Upper lobe of left lung (tissue), 6 donors: ENCODE data around the gene CRKL. TPM values are rescaled to one million over a fixed set of nuclear protein-coding genes. Genes with fewer than 3 reads are reported as not detected.
"Not testable (repeated sequence)": the region's sequence is repeated elsewhere in the genome, so short reads cannot be mapped to it uniquely, and the experiment has no call there.

Experiments
- ATAC-seq, 2 donors: fragments of 200-7000 bp; cut with Tn5 transposase; one replicate each; pipeline ENCODE4 v1.9.1; 2022; ENCODE audit warnings: mild to moderate bottlenecking in 2 of 2, moderate library complexity in 2 of 2; ENCODE audit not compliant: low FRiP score in 2 of 2
- DNase-seq, 2 donors: peaks; one replicate each; pipeline ENCODE4 v3.0.0-alpha.2; 2019 to 2020
- H3K27ac ChIP-seq, 4 donors: fragments of 200-600 bp; sonication (generic); one replicate each; pipeline ENCODE4 v1.5.1; 2016 to 2019
- H3K27me3 ChIP-seq, 4 donors: fragments of 200-600 bp; sonication (generic); one replicate each; pipeline ENCODE4 v1.5.1; 2017 to 2019
- H3K36me3 ChIP-seq, 4 donors: fragments of 200-600 bp; sonication (generic); one replicate each; pipeline ENCODE4 v1.5.1; 2016 to 2019
- H3K4me1 ChIP-seq, 4 donors: fragments of 200-600 bp; sonication (generic); one replicate each; pipeline ENCODE4 v1.5.1; 2018 to 2019
- H3K4me3 ChIP-seq, 4 donors: fragments of 200-600 bp; sonication (generic); one replicate each; pipeline ENCODE4 v1.5.1; 2017 to 2019; ENCODE audit warnings: mild to moderate bottlenecking in 2 of 4, moderate library complexity in 1 of 4
- H3K9me3 ChIP-seq, 4 donors: fragments of 200-600 bp; sonication (generic); one replicate each; pipeline ENCODE4 v1.5.1; 2018 to 2019
- CTCF ChIP-seq, 6 experiments: fragments of 450-650 bp in 4 of 6; fragments of 200-600 bp in 2 of 6; sonication (generic) in 2 of 6; IDR thresholded peaks; one replicate each; pipeline ENCODE4 v1.5.1; 2016 to 2019; ENCODE audit warnings: antibody characterized with exemption in 6 of 6
- EP300 ChIP-seq, 4 donors: sonication (generic); formaldehyde crosslinking; IDR thresholded peaks; one replicate each; pipeline ENCODE4 v1.5.1; 2017; ENCODE audit warnings: antibody characterized with exemption in 4 of 4, control low read depth in 2 of 4
- POLR2A ChIP-seq, 4 donors: fragments of 450-650 bp; IDR thresholded peaks; one replicate each; pipeline ENCODE4 v1.5.1; 2016 to 2017; ENCODE audit warnings: antibody characterized with exemption in 4 of 4, mild to moderate bottlenecking in 2 of 4
- POLR2AphosphoS5 ChIP-seq, 2 donors: sonication (generic); formaldehyde crosslinking; IDR thresholded peaks; one replicate each; pipeline ENCODE4 v1.5.1; 2017; ENCODE audit warnings: antibody characterized with exemption in 2 of 2
- WGBS, 2 donors: methylation state at CpG; one replicate each; pipeline ENCODE4 v1.1.5; 2017 to 2018; 5-methylcytosine and 5-hydroxymethylcytosine counted together
- total RNA-seq, 6 donors: library from RNA; depleted of rRNA in 4 of 6; stranded (reverse); fragments of >200 nt in 4 of 6; gene quantifications; one replicate each; pipeline versions ENCODE4 v1.1.0 to v1.2.1, GENCODE V29; 2016 to 2021
- donor health status: DM: no; HTN: no; CAD: no; lungs with moderate emphysema.
- donor health status: DM: no; HTN: yes; CAD: no; lungs with severe emphysema.

CRKL gene
- total RNA-seq, 6 donors from 2014 or later, result 35.6 to 65.4 (median 53.4) TPM

DNA sequence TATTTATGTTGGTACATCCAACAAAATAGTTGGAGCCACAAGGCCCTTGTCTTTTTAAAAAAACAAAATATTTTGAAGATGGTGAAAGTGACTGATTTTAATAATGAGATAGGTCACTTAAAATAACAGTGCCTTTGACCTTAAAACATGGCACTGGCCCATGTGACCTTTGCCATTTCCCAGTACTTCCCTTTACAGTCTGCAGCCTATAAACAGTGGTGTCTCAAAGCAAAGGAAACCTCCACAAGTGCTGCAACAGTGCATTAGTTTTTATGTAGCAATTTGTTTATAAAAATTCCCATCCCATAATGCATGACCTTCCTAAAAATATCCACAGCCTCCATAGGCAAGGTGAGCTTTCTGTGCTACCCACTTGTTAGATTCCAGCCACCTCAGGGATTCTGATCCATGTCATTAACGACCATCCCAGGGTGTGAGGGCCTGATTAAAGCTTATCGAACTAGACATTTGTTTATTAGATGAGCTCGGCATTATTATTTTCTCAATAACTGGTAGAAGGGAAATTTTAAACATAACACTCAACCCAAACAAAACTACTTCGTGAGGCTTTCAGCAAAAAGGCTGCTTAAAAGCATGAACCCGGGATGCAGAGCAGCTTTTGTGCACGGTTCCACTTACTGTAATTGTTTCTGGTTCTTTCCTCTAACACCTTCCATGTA, 28.0 kb upstream of the CRKL start:
- TF ChIP-seq CTCF (IDR thresholded peaks at IDR 0.05) (no peak), EP300 (IDR thresholded peaks at IDR 0.05) (no peak), POLR2A (IDR thresholded peaks at IDR 0.05) (no peak), POLR2AphosphoS5 (IDR thresholded peaks at IDR 0.05) (no peak)
- no peak for DNase-seq
- H3K27me3 ChIP-seq, result no peaks in the 10 kb centered on the region
- H3K27ac ChIP-seq, result no peak overlapping the region
- no peaks in the 10 kb centered on the region for H3K9me3 ChIP-seq
- H3K4me1 ChIP-seq, result peaks cover 0 to 8% (median 6%) of the 10 kb centered on the region in 4 donors
- 81 to 85% methylated on average over 6 of the region's 6 CpGs for WGBS, 2 donors
- H3K36me3 ChIP-seq, result peaks cover 12 to 49% (median 33%) of the 10 kb centered on the region in 4 donors
- no peak overlapping the region for H3K4me3 ChIP-seq
- no peak for ATAC-seq

DNA sequence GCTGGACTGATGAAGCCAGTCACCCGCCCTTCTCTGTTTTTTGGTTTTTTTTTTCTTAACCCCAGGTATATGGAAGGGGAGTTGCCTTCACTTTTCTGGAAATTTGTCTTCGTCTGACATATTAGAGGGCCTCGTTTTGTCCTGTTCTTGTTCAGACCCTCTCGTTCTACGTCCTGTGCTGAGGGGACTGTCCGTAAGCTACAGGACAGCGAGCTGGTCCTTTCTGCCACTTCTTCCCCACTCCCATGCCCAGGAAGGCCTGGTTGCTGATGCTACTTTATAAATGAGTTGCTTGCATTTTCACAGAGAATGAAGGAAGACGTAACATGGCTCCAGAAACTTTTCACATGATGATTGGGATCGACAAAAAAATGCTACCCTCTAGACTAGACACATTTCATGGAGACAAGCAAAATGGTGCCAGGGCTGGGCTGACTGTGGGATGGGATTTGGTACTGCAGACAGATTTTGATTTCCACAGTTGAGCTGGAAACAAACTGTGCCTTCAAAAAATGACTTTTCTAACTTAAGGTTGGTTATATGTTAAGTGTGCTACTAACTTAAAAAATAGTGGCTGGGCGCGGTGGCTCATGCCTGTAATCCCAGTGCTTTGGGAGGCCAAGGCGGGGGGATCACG, 27.2 kb upstream of the CRKL start:
- 93 to 95% methylated on average over 12 to 13 of the region's 13 CpGs for WGBS, 2 donors
- DNase-seq (no peak), ATAC-seq (no peak)
- peaks cover 0 to 8% (median 6%) of the 10 kb centered on the region in 4 donors for H3K4me1 ChIP-seq
- peaks cover 12 to 40% (median 28%) of the 10 kb centered on the region in 4 donors for H3K36me3 ChIP-seq
- H3K4me3 ChIP-seq, result no peak overlapping the region
- no peaks in the 10 kb centered on the region for H3K27me3 ChIP-seq
- no peak for TF ChIP-seq EP300 (IDR thresholded peaks at IDR 0.05)
- TF ChIP-seq POLR2AphosphoS5 (IDR thresholded peaks at IDR 0.05), result no peak
- TF ChIP-seq POLR2A (IDR thresholded peaks at IDR 0.05), result no peak
- no peak for TF ChIP-seq CTCF (IDR thresholded peaks at IDR 0.05)
- H3K9me3 ChIP-seq, result no peaks in the 10 kb centered on the region
- no peak overlapping the region for H3K27ac ChIP-seq

- WGBS, 2 donors, result 95 to 97% methylated on average over 6 of the region's 6 CpGs
- DNase-seq, result no peak
- H3K4me3 ChIP-seq, result no peak overlapping the region
- H3K27ac ChIP-seq, result no peak overlapping the region
- no peaks in the 10 kb centered on the region for H3K27me3 ChIP-seq
- peaks cover 0 to under 1% (median 0%) of the 10 kb centered on the region in 4 donors for H3K4me1 ChIP-seq
- no peak for ATAC-seq
- H3K36me3 ChIP-seq, result peaks cover 12 to 38% (median 25%) of the 10 kb centered on the region in 4 donors
- TF ChIP-seq CTCF (IDR thresholded peaks at IDR 0.05), result no peak
- TF ChIP-seq POLR2A (IDR thresholded peaks at IDR 0.05), result no peak
- no peak for TF ChIP-seq POLR2AphosphoS5 (IDR thresholded peaks at IDR 0.05)
- TF ChIP-seq EP300 (IDR thresholded peaks at IDR 0.05), result no peak
- H3K9me3 ChIP-seq, result no peaks in the 10 kb centered on the region
Measured at GRCh38 chr22:20890975-20891374, 26.2 kb upstream of the CRKL start.

- H3K27me3 ChIP-seq, H3K9me3 ChIP-seq, H3K4me1 ChIP-seq, H3K27ac ChIP-seq, H3K36me3 ChIP-seq, ATAC-seq, H3K4me3 ChIP-seq, DNase-seq: not testable (repeated sequence)
- 89 to 93% methylated on average over 5 to 7 of the region's 7 CpGs for WGBS, 2 donors
Measured at GRCh38 chr22:20897737-20898136, 19.5 kb upstream of the CRKL start.

DNA sequence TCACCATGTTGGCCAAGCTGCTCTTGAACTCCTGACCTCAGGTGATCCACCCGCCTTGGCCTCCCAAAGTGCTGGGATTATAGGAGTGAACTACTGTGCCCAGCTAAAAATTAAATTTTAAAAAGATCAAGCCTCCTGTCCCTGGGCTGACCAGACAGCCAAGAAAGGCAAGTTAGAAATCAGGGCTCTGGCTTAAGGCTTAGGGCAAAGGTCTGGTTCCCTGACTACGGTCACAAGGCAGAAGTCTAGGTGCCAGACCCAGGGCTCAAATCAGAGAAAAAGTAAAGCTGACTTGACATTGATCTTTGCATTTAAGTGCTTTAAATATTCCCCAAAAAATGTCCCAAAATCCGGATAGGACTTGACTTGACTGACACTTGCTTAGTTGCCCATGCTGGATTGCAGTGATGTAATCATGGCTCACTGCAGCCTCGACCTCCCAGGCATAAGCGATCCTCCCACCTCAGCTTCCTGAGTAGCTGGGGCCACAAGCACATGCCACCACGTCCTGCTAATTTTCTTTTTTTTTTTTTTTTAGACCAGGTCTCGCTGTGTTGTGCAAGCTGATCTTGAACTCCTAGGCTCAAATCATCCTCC, 17.3 kb upstream of the CRKL start:
- Histone ChIP-seq H3K36me3 (no peaks in the 10 kb centered on the region), H3K9me3 (no peaks in the 10 kb centered on the region), H3K4me3 (no peak overlapping the region), H3K27me3 (no peaks in the 10 kb centered on the region), H3K4me1 (peaks cover 3 to 10% (median 5%) of the 10 kb centered on the region in 4 donors), H3K27ac (no peak overlapping the region)
- no peak for ATAC-seq
- no peak for TF ChIP-seq POLR2A (IDR thresholded peaks at IDR 0.05)
- TF ChIP-seq EP300 (IDR thresholded peaks at IDR 0.05), result no peak
- TF ChIP-seq POLR2AphosphoS5 (IDR thresholded peaks at IDR 0.05), result no peak
- no peak for TF ChIP-seq CTCF (IDR thresholded peaks at IDR 0.05)
- WGBS, 2 donors, result 78 to 79% methylated on average over 7 of the region's 7 CpGs
- no peak for DNase-seq

DNA sequence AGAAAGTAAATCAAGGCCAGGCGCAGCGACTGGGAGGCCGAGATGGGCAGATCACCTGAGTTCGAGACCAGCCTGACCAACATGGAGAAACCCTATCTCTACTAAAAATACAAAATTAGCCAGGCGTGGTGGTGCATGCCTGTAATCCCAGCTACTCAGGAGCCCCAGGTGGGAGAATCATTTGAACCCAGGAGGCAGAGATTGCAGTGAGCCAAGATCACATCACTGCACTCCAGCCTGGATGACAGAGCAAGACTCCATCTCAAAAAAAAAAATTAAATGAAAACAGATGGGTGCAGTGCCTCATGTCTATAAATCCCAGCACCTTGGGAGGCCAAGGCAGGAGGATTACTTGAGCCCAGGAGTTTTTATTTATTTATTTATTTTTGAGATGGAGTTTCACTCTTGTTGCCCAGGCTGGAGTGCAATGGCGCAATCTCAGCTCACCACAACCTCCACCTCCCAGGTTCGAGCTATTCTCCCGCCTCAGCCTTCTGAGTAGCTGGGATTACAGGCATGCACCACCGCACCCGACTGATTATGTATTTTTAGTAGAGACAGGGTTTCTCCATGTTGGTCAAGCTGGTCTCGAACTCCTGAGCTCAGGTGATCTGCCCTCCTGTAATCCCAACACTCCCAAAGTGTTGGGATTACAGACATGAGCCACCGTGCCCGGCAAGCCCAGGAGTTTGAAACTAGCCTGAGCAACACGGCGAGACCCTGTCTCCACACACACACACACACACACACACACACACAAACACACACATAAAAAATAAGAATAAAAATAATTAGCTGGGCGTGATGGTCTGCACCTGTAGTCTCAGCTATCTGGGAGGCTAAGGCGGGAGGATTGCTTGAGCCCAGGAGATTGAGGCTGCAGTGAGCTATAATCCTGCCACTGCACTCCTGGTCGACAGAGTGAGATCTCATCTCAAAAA, 15.8 kb upstream of the CRKL start:
- DNase-seq, H3K4me3 ChIP-seq, H3K27ac ChIP-seq, H3K36me3 ChIP-seq, H3K27me3 ChIP-seq, H3K9me3 ChIP-seq, ATAC-seq: not testable (repeated sequence)
- WGBS, 2 donors, result 94 to 95% methylated on average over 16 to 18 of the region's 18 CpGs
- peaks cover 3 to 15% (median 10%) of the 10 kb centered on the region in 4 donors for H3K4me1 ChIP-seq
